Bronchial epithelial cell (primary cell): Measurements from ENCODE around the gene FBF1. TPM values are rescaled to one million over a fixed set of nuclear protein-coding genes. Genes with fewer than 3 reads are reported as not detected.

Source experiments
- DNase-seq: peaks from one replicate; pipeline ENCODE4 v3.0.0-alpha.2; 2010; ENCODE audit warnings: low read depth
- FAIRE-seq: peaks from 2 replicates; lab custom pipeline; 2011; peaks lifted over from hg19 to GRCh38; lab: Jason Lieb, UNC
- H3K27me3 ChIP-seq: 2 replicates; pipeline ENCODE4 v1.5.1; 2011; ENCODE audit warnings: low read length; ENCODE audit not compliant: control insufficient read depth, insufficient read depth
- H3K36me3 ChIP-seq: 2 replicates; pipeline ENCODE4 v1.5.1; 2011; ENCODE audit warnings: low read length; ENCODE audit not compliant: control insufficient read depth, insufficient read depth
- H3K4me3 ChIP-seq: 2 replicates; pipeline ENCODE4 v1.5.1; 2011; ENCODE audit warnings: mild to moderate bottlenecking, low read depth, low read length, control low read depth
- CTCF ChIP-seq: IDR thresholded peaks from 2 replicates; pipeline ENCODE4 v1.5.1; 2011; ENCODE audit warnings: mild to moderate bottlenecking, moderate library complexity, low read length, control low read depth, inconsistent platforms; ENCODE audit not compliant: insufficient read depth, severe bottlenecking
- total RNA-seq: library from RNA; depleted of rRNA; stranded (reverse); fragments of >200 nt; gene quantifications from 2 replicates; pipeline ENCODE4 v1.2.1, GENCODE V29; 2014

The FBF1 gene
- total RNA-seq, 1 donor from 2014 or later: 10.5 TPM

- FAIRE-seq (no peak), DNase-seq (peak; percentile 79)
- no peaks in the 10 kb centered on the region for H3K27me3 ChIP-seq
- no peak overlapping the region for H3K4me3 ChIP-seq
- H3K36me3 ChIP-seq: no peaks in the 10 kb centered on the region
- no peak for TF ChIP-seq CTCF
These were observed 76.4 kb downstream of the FBF1 start for GRCh38 chr17:75864448-75864871.

- FAIRE-seq (no peak), DNase-seq (no peak)
- Histone ChIP-seq H3K36me3 (no peaks in the 10 kb centered on the region), H3K4me3 (no peak overlapping the region), H3K27me3 (no peaks in the 10 kb centered on the region)
- no peak for TF ChIP-seq CTCF
These were observed 78.9 kb downstream of the FBF1 start for GRCh38 chr17:75861927-75862317.

Other genes starting within 250 kb of the FBF1 start
- gene ITGB4, start 219.6 kb downstream of the FBF1 start, total RNA-seq: 297 and 565 TPM in 2 replicates
- gene GALK1, start 175.8 kb downstream of the FBF1 start, total RNA-seq: 13.4 and 32.8 TPM in 2 replicates
- 10.8 and 11.4 TPM in 2 replicates for gene UNK, start 156.2 kb downstream of the FBF1 start, total RNA-seq
- 4.7 and 17.0 TPM in 2 replicates for gene UNC13D, start 96.6 kb downstream of the FBF1 start, total RNA-seq
- 17.9 and 20.2 TPM in 2 replicates for gene WBP2, start 85.7 kb downstream of the FBF1 start, total RNA-seq
- 10.5 and 14.6 TPM in 2 replicates for gene TRIM47, start 62.5 kb downstream of the FBF1 start, total RNA-seq
- 13.2 and 21.1 TPM in 2 replicates for gene TRIM65, start 44.1 kb downstream of the FBF1 start, total RNA-seq
- 27.4 and 31.7 TPM in 2 replicates for gene MRPL38, start 36.2 kb downstream of the FBF1 start, total RNA-seq
- 39.8 and 49.5 TPM in 2 replicates for gene ACOX1, start 38.1 kb upstream of the FBF1 start, total RNA-seq
- 19.6 and 24.5 TPM in 2 replicates for gene TEN1, start 38.2 kb upstream of the FBF1 start, total RNA-seq
- gene CDK3, start 59.8 kb upstream of the FBF1 start, total RNA-seq: 0.64 and 1.3 TPM in 2 replicates
- 27.1 and 93.3 TPM in 2 replicates for gene EVPL, start 86.3 kb upstream of the FBF1 start, total RNA-seq
- gene SRP68, start 131.5 kb upstream of the FBF1 start, total RNA-seq: 42.9 and 54.8 TPM in 2 replicates
- not detected in 2 replicates for gene GALR2, start 133.7 kb upstream of the FBF1 start, total RNA-seq
- gene ZACN, start 138.1 kb upstream of the FBF1 start, total RNA-seq: not detected in 2 replicates
- 41.9 and 49.5 TPM in 2 replicates for gene EXOC7, start 162.7 kb upstream of the FBF1 start, total RNA-seq
- gene FOXJ1, start 200.2 kb upstream of the FBF1 start, total RNA-seq: not detected in 2 replicates